Lower leg skin (tissue), 4 donors: ENCODE data around the gene KRT80. TPM values are rescaled to one million over a fixed set of nuclear protein-coding genes. Genes with fewer than 3 reads are reported as not detected.

Experiments
- DNase-seq, 2 donors: peaks; one replicate each; pipeline ENCODE4 v3.0.0-alpha.2; 2019; ENCODE audit warnings: low spot score in 2 of 2
- H3K4me3 ChIP-seq: fragments of 200-600 bp; sonication (generic); 2 replicates; pipeline ENCODE4 v1.5.1; 2017; ENCODE audit warnings: mild to moderate bottlenecking, low read depth; ENCODE audit not compliant: poor library complexity, severe bottlenecking
- CTCF ChIP-seq, 3 donors: fragments of 450-650 bp; IDR thresholded peaks; one replicate each; pipeline ENCODE4 v1.5.1; 2016; ENCODE audit warnings: antibody characterized with exemption in 3 of 3, mild to moderate bottlenecking in 3 of 3, moderate library complexity in 2 of 3
- POLR2A ChIP-seq, 2 donors: fragments of 450-650 bp; IDR thresholded peaks; one replicate each; pipeline ENCODE4 v1.6.1; 2016 to 2017; ENCODE audit warnings: antibody characterized with exemption in 2 of 2, mild to moderate bottlenecking in 1 of 2, moderate library complexity in 1 of 2
- WGBS, 2 donors: methylation state at CpG; one replicate each; pipeline ENCODE4 v1.1.5; 2018; 5-methylcytosine and 5-hydroxymethylcytosine counted together
- intact Hi-C: fragments of 100-400 bp; cut with DNase I; formaldehyde crosslinking; loops from one replicate; pipeline ENCODE4 v1.15.0; 2023; ENCODE audit warnings: low total_unique reads
- total RNA-seq, 4 donors: library from RNA; depleted of rRNA; stranded (reverse); fragments of >200 nt; gene quantifications; one replicate each; pipeline ENCODE4 v1.1.0, GENCODE V29; 2016

Gene KRT80
- total RNA-seq, 4 donors from 2014 or later = 269 to 349 (median 275) TPM

GRCh38 chr12:52198454-52199215 is 6.8 kb upstream of the KRT80 start:
- DNase-seq = no peak
- H3K4me3 ChIP-seq = no peak overlapping the region
- intact Hi-C loops = no loop called here
- TF ChIP-seq CTCF (IDR thresholded peaks at IDR 0.05) (no peak), POLR2A (IDR thresholded peaks at IDR 0.05) (no peak)
- 51 to 57% methylated on average over 5 of the region's 5 CpGs for WGBS, 2 donors

- DNase-seq = peak in 1 of 2 donors; percentile 67
- intact Hi-C loops = no loop called here
- TF ChIP-seq POLR2A (IDR thresholded peaks at IDR 0.05) = no peak
- no peak overlapping the region for H3K4me3 ChIP-seq
- 46 to 49% methylated on average over 11 of the region's 11 CpGs for WGBS, 2 donors
Observed at GRCh38 chr12:52197371-52198231, 5.8 kb upstream of the KRT80 start.

GRCh38 chr12:52195065-52195730 is 3.4 kb upstream of the KRT80 start:
- 70 to 79% methylated on average over 8 of the region's 8 CpGs for WGBS, 2 donors
- no peak for TF ChIP-seq CTCF (IDR thresholded peaks at IDR 0.05)
- TF ChIP-seq POLR2A (IDR thresholded peaks at IDR 0.05) = no peak
- H3K4me3 ChIP-seq = no peak overlapping the region
- DNase-seq = no peak
- intact Hi-C loops = no loop called here

- no peak for TF ChIP-seq POLR2A (IDR thresholded peaks at IDR 0.05)
- TF ChIP-seq CTCF (IDR thresholded peaks at IDR 0.05) = no peak
- H3K4me3 ChIP-seq = no peak overlapping the region
- DNase-seq = no peak
- intact Hi-C loops = no loop called here
- WGBS, 2 donors = 67 to 74% methylated on average over 6 of the region's 6 CpGs
Observed at GRCh38 chr12:52193991-52194390, 2.2 kb upstream of the KRT80 start.

GRCh38 chr12:52193532-52193931 is 1.7 kb upstream of the KRT80 start:
- no peak for TF ChIP-seq CTCF (IDR thresholded peaks at IDR 0.05)
- TF ChIP-seq POLR2A (IDR thresholded peaks at IDR 0.05) = no peak
- intact Hi-C loops = no loop called here
- DNase-seq = no peak
- WGBS, 2 donors = 74 to 83% methylated on average over 6 of the region's 6 CpGs
- no peak overlapping the region for H3K4me3 ChIP-seq
